GM21367 (cell line): Measurements from ENCODE around the gene RBMY1J.
"Not testable (repeated sequence)": the region's sequence is repeated elsewhere in the genome, so short reads cannot be mapped to it uniquely, and the experiment has no call there.

Source experiments
- ATAC-seq: cut with Tn5 transposase; IDR thresholded peaks from one replicate; pipeline ENCODE4 v1.9.1; 2021; ENCODE audit not compliant: unreplicated experiment

Gene RBMY1J

GRCh38 chrY:22403110-22403509 is at the start of gene RBMY1J:
TSS of gene RBMY1J (plus strand) at chrY:22403410. CDS start at chrY:22405448, 2,038 bp downstream.
- not testable (repeated sequence) for ATAC-seq

- ATAC-seq = no peak
Measured at GRCh38 chrY:22367416-22367815, 35.8 kb upstream of the RBMY1J start.

GRCh38 chrY:22370623-22371022 is 32.6 kb upstream of the RBMY1J start:
- ATAC-seq = no peak

GRCh38 chrY:22373494-22373893 is 29.7 kb upstream of the RBMY1J start:
- ATAC-seq = no peak

- ATAC-seq = not testable (repeated sequence)
Measured at GRCh38 chrY:22444718-22445396, 41.6 kb downstream of the RBMY1J start.

GRCh38 chrY:22455522-22455921 is 52.3 kb downstream of the RBMY1J start:
- not testable (repeated sequence) for ATAC-seq

GRCh38 chrY:22461962-22462361 is 58.8 kb downstream of the RBMY1J start:
- not testable (repeated sequence) for ATAC-seq
